GM12864 (cell line): ENCODE data around the gene LANCL2.

ENCODE experiments used
- DNase-seq: peaks from one replicate; pipeline ENCODE4 v3.0.0-alpha.2; 2011; ENCODE audit warnings: low read depth
- H3K4me3 ChIP-seq: 2 replicates; pipeline ENCODE4 v1.5.1; 2011; ENCODE audit warnings: mild to moderate bottlenecking, low read depth, low read length, control low read depth
- TF ChIP-seq, protein P1 (sequence below): IDR thresholded peaks from 2 replicates; pipeline ENCODE4 v1.5.1; 2011; ENCODE audit warnings: low read depth, mild to moderate bottlenecking, moderate library complexity, low read length, control low read depth, inconsistent platforms; ENCODE audit errors: missing control alignments

Gene LANCL2

DNA sequence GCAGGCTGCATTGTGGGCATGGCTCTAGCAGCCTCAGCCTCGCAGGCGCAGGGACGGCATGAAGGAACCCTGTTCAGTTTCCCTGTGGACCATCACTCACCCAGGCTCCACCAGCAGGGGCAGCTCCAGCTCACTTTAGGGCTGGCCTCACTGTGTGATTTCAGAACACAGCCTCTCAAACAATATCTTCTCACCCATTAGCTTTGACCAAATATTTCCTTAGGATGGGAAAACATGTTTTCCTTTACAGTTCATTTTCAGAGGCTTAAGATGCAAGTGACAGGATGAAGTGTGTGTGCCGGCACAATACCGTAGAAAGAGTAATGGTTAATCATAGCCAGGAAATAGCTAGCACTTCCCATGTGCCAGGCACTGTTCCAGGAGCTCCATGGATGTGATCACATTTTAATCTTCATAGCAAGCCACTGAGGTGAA, 58.2 kb downstream of the LANCL2 start:
- H3K4me3 ChIP-seq = no peak overlapping the region
- no peak for DNase-seq
- TF ChIP-seq, protein P1, sequence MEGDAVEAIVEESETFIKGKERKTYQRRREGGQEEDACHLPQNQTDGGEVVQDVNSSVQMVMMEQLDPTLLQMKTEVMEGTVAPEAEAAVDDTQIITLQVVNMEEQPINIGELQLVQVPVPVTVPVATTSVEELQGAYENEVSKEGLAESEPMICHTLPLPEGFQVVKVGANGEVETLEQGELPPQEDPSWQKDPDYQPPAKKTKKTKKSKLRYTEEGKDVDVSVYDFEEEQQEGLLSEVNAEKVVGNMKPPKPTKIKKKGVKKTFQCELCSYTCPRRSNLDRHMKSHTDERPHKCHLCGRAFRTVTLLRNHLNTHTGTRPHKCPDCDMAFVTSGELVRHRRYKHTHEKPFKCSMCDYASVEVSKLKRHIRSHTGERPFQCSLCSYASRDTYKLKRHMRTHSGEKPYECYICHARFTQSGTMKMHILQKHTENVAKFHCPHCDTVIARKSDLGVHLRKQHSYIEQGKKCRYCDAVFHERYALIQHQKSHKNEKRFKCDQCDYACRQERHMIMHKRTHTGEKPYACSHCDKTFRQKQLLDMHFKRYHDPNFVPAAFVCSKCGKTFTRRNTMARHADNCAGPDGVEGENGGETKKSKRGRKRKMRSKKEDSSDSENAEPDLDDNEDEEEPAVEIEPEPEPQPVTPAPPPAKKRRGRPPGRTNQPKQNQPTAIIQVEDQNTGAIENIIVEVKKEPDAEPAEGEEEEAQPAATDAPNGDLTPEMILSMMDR = no peak

DNA sequence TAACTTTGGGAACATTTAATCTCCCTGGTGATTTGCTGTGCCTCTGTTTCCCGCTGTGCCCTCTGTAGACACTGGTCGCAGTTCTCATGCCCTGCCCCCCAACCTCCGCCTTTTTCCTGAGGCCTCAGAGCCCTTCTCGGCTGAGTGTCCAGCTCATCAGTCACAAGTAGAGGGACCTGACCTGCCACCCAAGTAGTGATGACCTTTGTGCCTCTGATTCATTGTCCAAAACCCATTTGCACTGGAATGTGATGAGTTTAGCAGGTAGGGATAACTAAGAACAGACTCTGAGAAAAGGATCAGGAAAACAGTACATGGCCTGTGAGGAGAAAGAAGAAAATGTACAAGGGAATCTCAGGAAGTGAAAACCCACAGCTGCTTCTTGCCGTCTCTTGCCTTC, 58.8 kb downstream of the LANCL2 start:
- TF ChIP-seq, protein P1 = no peak
- no peak for DNase-seq
- no peak overlapping the region for H3K4me3 ChIP-seq

DNA sequence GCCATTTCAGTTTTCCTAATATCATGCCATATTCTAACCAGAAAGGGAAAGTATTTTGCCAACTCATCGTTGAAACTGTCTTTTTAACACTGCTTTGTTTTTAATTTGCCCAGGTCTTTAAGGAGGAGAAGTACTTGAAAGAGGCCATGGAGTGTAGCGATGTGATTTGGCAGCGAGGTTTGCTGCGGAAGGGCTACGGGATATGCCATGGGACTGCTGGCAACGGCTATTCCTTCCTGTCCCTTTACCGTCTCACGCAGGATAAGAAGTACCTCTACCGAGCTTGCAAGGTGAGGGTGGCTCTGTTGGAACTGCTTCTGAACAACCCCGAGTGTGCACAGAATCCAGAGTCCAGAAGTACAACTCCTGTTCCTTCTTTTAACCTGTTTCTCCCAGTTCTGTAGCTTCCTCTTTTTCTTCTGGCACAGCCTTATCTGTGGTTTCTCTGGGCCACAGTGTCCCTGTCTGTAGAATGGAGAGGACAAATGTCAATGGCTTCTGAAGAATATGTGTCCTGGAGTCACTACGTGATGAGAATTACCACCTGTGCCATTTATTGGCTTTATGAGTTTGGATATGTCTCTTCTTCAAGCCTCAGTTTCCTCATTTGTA, 60.1 kb downstream of the LANCL2 start:
- no peak overlapping the region for H3K4me3 ChIP-seq
- DNase-seq = no peak
- TF ChIP-seq, protein P1 = no peak

DNA sequence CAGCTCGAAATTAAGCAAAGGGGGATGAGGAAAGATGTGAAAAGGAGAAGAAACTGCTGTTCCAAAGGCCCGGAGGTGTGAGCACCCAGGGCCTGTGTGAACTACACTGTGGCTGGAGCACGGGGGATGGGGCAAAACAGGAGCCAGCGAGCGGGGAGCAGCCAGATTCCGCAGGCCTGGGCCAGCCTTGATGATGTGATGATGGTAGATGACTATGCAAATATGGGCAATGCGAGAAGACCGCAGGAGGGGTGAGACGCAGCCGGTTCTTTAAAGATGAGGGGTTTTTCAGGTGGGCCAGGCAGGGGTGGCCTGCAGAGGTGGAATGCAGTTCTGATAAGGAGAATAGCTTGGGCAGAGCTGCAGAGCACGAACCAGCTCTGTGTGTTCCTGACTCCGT, 61.5 kb downstream of the LANCL2 start:
- H3K4me3 ChIP-seq = no peak overlapping the region
- TF ChIP-seq, protein P1 = no peak
- DNase-seq = no peak

DNA sequence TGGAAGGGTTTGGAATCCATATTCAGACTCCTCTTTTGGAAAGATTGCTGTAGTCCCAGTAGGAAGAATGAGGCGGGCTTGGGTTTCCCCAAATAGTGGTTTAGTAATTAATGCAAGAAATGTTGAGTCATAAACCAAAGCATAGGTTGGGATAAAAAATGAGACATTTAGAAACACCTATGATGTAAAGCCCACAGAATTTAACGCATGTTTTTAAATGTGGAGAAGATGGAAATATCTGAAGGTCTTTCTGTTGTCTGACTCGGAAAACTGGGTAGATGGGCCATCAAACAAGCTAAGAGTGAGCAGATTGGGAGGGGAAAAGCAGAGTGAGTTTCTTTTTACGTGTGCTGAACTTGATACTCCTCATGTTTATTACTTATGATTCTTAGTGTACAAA, 62.2 kb downstream of the LANCL2 start:
- TF ChIP-seq, protein P1 = no peak
- DNase-seq = no peak
- no peak overlapping the region for H3K4me3 ChIP-seq

DNA sequence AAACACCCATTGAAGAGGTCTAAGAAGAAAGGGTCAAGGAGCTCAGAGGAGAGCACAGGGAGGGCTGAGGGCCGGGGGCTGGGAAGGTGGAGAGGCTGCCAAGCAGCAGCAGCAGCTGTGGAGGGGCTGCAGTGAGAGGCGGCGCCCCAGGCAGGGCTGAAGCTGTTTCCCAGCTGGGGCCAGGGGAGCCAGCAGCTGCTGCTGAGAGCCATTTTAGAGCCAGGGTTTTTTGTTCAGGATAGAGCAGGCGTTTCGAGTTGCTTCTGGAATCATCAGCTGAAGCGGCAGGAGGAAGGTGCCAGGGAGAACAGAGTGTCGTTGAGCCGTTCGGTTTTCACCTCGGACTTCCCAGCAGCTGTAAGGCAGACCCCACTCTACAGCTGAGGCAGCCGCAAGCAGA, 62.7 kb downstream of the LANCL2 start:
- TF ChIP-seq, protein P1 = no peak
- H3K4me3 ChIP-seq = no peak overlapping the region
- DNase-seq = no peak

DNA sequence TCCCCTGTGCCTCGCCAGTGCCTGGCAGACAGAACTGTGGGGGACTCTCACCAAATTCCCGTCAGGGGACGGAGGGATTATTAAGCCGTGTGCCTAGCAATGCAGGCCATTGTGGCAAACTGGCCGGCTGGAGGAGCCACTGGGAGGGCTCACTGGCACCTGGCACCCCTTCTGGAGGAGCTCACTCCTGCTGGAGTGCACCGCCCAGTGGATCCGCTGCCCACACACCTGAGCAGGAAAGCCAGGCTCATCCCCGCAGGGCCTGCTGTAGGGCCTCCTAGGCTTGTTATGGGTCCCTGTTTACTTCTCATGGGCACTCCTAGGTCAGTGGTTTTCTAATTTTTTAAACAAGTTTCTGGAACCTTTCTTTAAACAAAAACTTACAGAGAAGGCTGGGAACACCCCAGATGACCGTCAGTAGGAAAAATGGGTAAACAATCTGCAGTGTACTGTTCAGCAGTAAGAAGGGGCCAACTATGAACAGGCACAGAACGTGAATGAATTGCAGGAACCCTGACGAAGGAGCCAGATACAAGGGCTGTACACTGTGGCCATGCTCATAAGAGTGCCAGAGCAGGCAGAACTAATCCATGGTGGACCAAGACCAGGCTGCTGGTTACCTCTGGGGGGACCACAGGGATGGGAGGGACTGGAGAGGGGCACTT, 64.8 kb downstream of the LANCL2 start:
- TF ChIP-seq, protein P1 = no peak
- DNase-seq = no peak
- no peak overlapping the region for H3K4me3 ChIP-seq
